ENCODE measurements around the gene INKA2. TPM values are rescaled to one million over a fixed set of nuclear protein-coding genes. Genes with fewer than 3 reads are reported as not detected.
A peak's percentile ranks its signal among the peaks of the same experiment; 100 is the strongest.

The INKA2 gene
- total RNA-seq, 1 experiment from 2014 or later, result 3.5 TPM

- peaks cover 6% of the 10 kb centered on the region for H3K36me3 Mint-ChIP-seq (ENCODE audit: insufficient read depth, unreplicated experiment)
- no peak for TF ChIP-seq CTCF (IDR thresholded peaks at IDR 0.05; ENCODE audit: unreplicated experiment)
- H3K4me1 Mint-ChIP-seq (ENCODE audit: insufficient read depth, unreplicated experiment), result peaks cover 32% of the 10 kb centered on the region
- POLR2A ChIA-PET, result interaction anchor here (0.7 to 3.4 kb wide), 5 partner anchors 16 to 36 kb away, joined by 3 to 14 read pairs (median 3); partner anchors contain the start of gene INKA2
- CTCF ChIA-PET, result interaction anchor here (1.1 to 1.7 kb wide), 2 partner anchors 26 to 212 kb away, joined by 3 to 4 read pairs; no protein-coding TSS in a partner anchor
- H3K27ac Mint-ChIP-seq (ENCODE audit: low read depth, unreplicated experiment), result peak overlapping the region; percentile 17
- intact Hi-C loops (cut with micrococcal nuclease), result no loop called here
- no TSS peak for BruUV-seq (replicated peaks)
- H3K4me3 Mint-ChIP-seq (ENCODE audit: unreplicated experiment), result no peak overlapping the region
- H3K27me3 Mint-ChIP-seq (ENCODE audit: insufficient read depth, unreplicated experiment), result no peaks in the 10 kb centered on the region
- peak; percentile 49 for DNase-seq (ENCODE audit: unreplicated experiment)
- H3K9me3 Mint-ChIP-seq (ENCODE audit: unreplicated experiment), result no peaks in the 10 kb centered on the region
These were observed 18.8 kb downstream of the INKA2 start for GRCh38 chr1:111720274-111720976.

DNA sequence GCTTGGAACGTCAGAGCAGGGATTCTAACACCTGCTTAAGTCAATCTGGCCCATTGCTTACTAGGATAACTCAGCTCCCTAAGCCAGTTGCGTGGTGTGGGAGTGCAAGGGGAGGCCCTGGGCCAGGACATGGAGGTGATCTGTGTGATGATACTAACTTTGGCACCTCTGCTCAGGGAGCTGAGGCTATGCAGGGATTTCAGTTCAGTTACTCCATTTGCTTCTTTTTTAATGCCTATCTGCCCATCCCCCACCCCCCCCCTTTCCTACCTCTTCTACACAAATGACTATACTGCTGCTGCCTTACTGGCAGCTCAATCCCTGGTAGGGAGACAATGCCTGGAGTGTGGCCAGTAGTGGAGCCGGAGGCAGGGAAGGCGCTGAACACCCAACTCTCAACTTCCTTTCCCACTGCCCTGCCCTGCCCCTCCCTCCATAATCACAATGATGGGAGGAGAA, 19.5 kb downstream of the INKA2 start:
- Mint-ChIP-seq H3K4me3 (ENCODE audit: unreplicated experiment) (no peak overlapping the region), H3K36me3 (ENCODE audit: insufficient read depth, unreplicated experiment) (peaks cover 6% of the 10 kb centered on the region), H3K9me3 (ENCODE audit: unreplicated experiment) (no peaks in the 10 kb centered on the region), H3K4me1 (ENCODE audit: insufficient read depth, unreplicated experiment) (peaks cover 32% of the 10 kb centered on the region), H3K27ac (ENCODE audit: low read depth, unreplicated experiment) (no peak overlapping the region), H3K27me3 (ENCODE audit: insufficient read depth, unreplicated experiment) (no peaks in the 10 kb centered on the region)
- no peak for TF ChIP-seq CTCF (IDR thresholded peaks at IDR 0.05; ENCODE audit: unreplicated experiment)
- intact Hi-C loops (cut with micrococcal nuclease), result no loop called here
- peak; percentile 76 for DNase-seq (ENCODE audit: unreplicated experiment)
- ChIA-PET POLR2A (interaction anchor here (1.4 to 3.4 kb wide), 2 partner anchors 19 to 37 kb away, joined by 3 to 14 read pairs; partner anchors contain the start of gene INKA2), CTCF (interaction anchor here (0.6 to 1.1 kb wide), 3 partner anchors 16 to 35 kb away, joined by 3 to 6 read pairs (median 4); no protein-coding TSS in a partner anchor)
- no TSS peak for BruUV-seq (replicated peaks)

DNA sequence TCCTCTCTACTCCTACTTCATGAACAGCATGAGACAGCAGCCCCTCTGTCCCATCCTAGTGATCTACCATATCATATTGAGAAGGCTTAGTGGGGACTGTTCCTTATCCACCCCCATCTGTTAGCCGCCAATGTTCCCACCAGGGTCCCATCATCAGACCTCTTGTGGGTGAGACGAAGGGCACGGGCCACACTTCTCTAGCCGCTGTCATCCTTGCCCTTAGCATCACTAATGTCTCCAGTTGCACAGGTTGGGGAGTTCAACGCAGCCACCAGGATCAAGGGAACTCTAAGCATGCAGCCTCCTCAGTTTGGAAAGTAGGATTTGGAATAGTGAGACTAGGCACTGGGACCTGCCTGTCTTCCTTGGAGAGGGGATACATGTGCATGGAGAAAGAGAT, 20.1 kb downstream of the INKA2 start:
- BruUV-seq (replicated peaks), result no TSS peak
- intact Hi-C loops (cut with micrococcal nuclease), result no loop called here
- Mint-ChIP-seq H3K36me3 (ENCODE audit: insufficient read depth, unreplicated experiment) (peaks cover 6% of the 10 kb centered on the region), H3K27me3 (ENCODE audit: insufficient read depth, unreplicated experiment) (no peaks in the 10 kb centered on the region), H3K4me1 (ENCODE audit: insufficient read depth, unreplicated experiment) (peaks cover 32% of the 10 kb centered on the region), H3K4me3 (ENCODE audit: unreplicated experiment) (no peak overlapping the region), H3K27ac (ENCODE audit: low read depth, unreplicated experiment) (no peak overlapping the region), H3K9me3 (ENCODE audit: unreplicated experiment) (no peaks in the 10 kb centered on the region)
- POLR2A ChIA-PET, result interaction anchor here (0.6 kb wide), 1 partner anchor 36 kb away, joined by 4 read pairs; no protein-coding TSS in a partner anchor
- TF ChIP-seq CTCF (IDR thresholded peaks at IDR 0.05; ENCODE audit: unreplicated experiment), result no peak
- DNase-seq (ENCODE audit: unreplicated experiment), result no peak
- CTCF ChIA-PET, result interaction anchor here (0.6 to 0.9 kb wide), 2 partner anchors 17 to 36 kb away, joined by 3 to 6 read pairs; no protein-coding TSS in a partner anchor

GRCh38 chr1:111717450-111717849, 21.7 kb downstream of the INKA2 start:
- CTCF ChIA-PET, result interaction anchor here (0.6 to 4.9 kb wide), 3 partner anchors 18 to 209 kb away, joined by 3 to 94 read pairs (median 4); partner anchors contain the start of gene INKA2
- Mint-ChIP-seq H3K9me3 (ENCODE audit: unreplicated experiment) (no peaks in the 10 kb centered on the region), H3K27ac (ENCODE audit: low read depth, unreplicated experiment) (no peak overlapping the region), H3K36me3 (ENCODE audit: insufficient read depth, unreplicated experiment) (peaks cover 6% of the 10 kb centered on the region), H3K4me1 (ENCODE audit: insufficient read depth, unreplicated experiment) (peaks cover 27% of the 10 kb centered on the region), H3K4me3 (ENCODE audit: unreplicated experiment) (no peak overlapping the region), H3K27me3 (ENCODE audit: insufficient read depth, unreplicated experiment) (no peaks in the 10 kb centered on the region)
- BruUV-seq (replicated peaks), result no TSS peak
- no peak for TF ChIP-seq CTCF (IDR thresholded peaks at IDR 0.05; ENCODE audit: unreplicated experiment)
- intact Hi-C loops (cut with micrococcal nuclease), result no loop called here
- DNase-seq (ENCODE audit: unreplicated experiment), result no peak
- POLR2A ChIA-PET, result interaction anchor here (1.4 kb wide), 1 partner anchor 21 kb away, joined by 5 read pairs; no protein-coding TSS in a partner anchor
